ENCODE measurements around the gene HS6ST2.
"Not testable (repeated sequence)": the region's sequence is repeated elsewhere in the genome, so short reads cannot be mapped to it uniquely, and the experiment has no call there.

The HS6ST2 gene

GRCh38 chrX:132940727-132941327 lies 17.6 kb downstream of the HS6ST2 start:
- no peak for DNase-seq

- DNase-seq = no peak
These were observed 25.3 kb downstream of the HS6ST2 start for GRCh38 chrX:132933170-132933569.

GRCh38 chrX:132924426-132924825 lies 34.0 kb downstream of the HS6ST2 start:
- DNase-seq = no peak

GRCh38 chrX:132918523-132918922 lies 39.9 kb downstream of the HS6ST2 start:
- DNase-seq = no peak

- no peak for DNase-seq
These were observed 42.1 kb downstream of the HS6ST2 start for GRCh38 chrX:132916349-132916748.

GRCh38 chrX:132909643-132910042 lies 48.8 kb downstream of the HS6ST2 start:
- no peak for DNase-seq

- no peak for DNase-seq
These were observed 49.5 kb downstream of the HS6ST2 start for GRCh38 chrX:132908891-132909290.

GRCh38 chrX:132900633-132901293 lies 57.7 kb downstream of the HS6ST2 start:
- no peak for DNase-seq

GRCh38 chrX:132887569-132887968 lies 70.9 kb downstream of the HS6ST2 start:
- no peak for DNase-seq

- no peak for DNase-seq
These were observed 75.0 kb downstream of the HS6ST2 start for GRCh38 chrX:132883358-132883915.

GRCh38 chrX:132880753-132881152 lies 77.7 kb downstream of the HS6ST2 start:
- not testable (repeated sequence) for DNase-seq

- DNase-seq = no peak
These were observed 80.4 kb downstream of the HS6ST2 start for GRCh38 chrX:132877954-132878536.

- no peak for DNase-seq
These were observed 81.7 kb downstream of the HS6ST2 start for GRCh38 chrX:132876523-132877338.

- no peak for DNase-seq
These were observed 82.5 kb downstream of the HS6ST2 start for GRCh38 chrX:132875650-132876522.

GRCh38 chrX:132862562-132862961 lies 95.9 kb downstream of the HS6ST2 start:
- DNase-seq = no peak

- DNase-seq = no peak
These were observed 97.4 kb downstream of the HS6ST2 start for GRCh38 chrX:132861076-132861475.

GRCh38 chrX:132860200-132860599 lies 98.2 kb downstream of the HS6ST2 start:
- peak in 1 of 5 donors; percentile 26 for DNase-seq

- DNase-seq = peak in 1 of 5 donors; percentile 68
These were observed 100.4 kb downstream of the HS6ST2 start for GRCh38 chrX:132858018-132858417.

- peak in 1 of 5 donors; percentile 9 for DNase-seq
These were observed 102.6 kb downstream of the HS6ST2 start for GRCh38 chrX:132855780-132856341.

- DNase-seq = peak in 1 of 5 donors; percentile 20
These were observed 105.4 kb downstream of the HS6ST2 start for GRCh38 chrX:132853040-132853439.

GRCh38 chrX:132848296-132848970 lies 110.0 kb downstream of the HS6ST2 start:
- no peak for DNase-seq
